Limb (tissue), 2 donors: ENCODE measurements around the gene ARHGAP25.

Source experiments
- DNase-seq, 2 donors: peaks; one replicate each; pipeline ENCODE4 v3.0.0-alpha.2; 2016; ENCODE audit errors: extremely low spot score in 2 of 2

ARHGAP25 gene

GRCh38 chr2:68719912-68720311 is 14.7 kb upstream of the ARHGAP25 start:
- no peak for DNase-seq

GRCh38 chr2:68720665-68721064 is 13.9 kb upstream of the ARHGAP25 start:
- no peak for DNase-seq

- no peak for DNase-seq
Observed at GRCh38 chr2:68721482-68722101, 13.0 kb upstream of the ARHGAP25 start.

GRCh38 chr2:68722712-68723111 is 11.9 kb upstream of the ARHGAP25 start:
- DNase-seq, result no peak

DNA sequence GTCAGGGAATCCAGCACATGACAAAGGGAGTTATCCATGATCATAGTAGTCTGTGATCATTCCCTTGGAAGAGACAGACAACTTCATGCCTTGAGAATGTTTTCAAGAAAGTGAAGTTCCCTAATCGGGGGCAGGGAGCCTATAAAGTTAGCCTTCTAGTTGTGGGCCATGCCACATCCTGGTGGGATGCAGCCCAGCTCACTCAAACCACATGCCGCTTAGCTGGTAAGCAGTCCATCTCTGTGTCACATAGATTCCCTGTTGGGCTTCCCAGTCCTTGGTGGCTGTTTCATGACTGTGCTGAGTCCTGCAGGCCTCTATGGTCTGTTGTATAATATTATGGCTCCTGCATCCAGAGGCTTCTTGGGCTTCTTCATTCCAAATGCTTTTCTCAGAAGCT is 11.4 kb upstream of the ARHGAP25 start:
- DNase-seq, result no peak

DNA sequence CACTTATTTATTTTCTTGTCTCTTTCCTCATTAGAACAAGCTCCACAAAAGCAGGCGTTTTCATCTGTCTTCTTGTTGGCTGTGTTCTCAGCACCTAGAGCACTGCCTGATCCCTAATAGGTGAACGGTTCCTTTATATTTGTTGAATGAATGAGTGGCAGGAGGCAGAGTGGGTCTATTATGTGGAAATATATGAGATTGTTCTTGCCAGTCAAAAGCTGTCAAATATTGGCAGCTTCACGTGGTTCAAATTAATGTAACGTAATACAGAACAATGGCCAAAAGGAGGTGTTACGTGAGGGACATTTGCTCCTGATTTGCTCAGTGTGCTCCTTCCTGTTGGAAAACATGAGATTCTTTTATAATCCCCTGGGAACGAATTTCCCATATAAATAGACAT is 8.5 kb upstream of the ARHGAP25 start:
- DNase-seq, result no peak

DNA sequence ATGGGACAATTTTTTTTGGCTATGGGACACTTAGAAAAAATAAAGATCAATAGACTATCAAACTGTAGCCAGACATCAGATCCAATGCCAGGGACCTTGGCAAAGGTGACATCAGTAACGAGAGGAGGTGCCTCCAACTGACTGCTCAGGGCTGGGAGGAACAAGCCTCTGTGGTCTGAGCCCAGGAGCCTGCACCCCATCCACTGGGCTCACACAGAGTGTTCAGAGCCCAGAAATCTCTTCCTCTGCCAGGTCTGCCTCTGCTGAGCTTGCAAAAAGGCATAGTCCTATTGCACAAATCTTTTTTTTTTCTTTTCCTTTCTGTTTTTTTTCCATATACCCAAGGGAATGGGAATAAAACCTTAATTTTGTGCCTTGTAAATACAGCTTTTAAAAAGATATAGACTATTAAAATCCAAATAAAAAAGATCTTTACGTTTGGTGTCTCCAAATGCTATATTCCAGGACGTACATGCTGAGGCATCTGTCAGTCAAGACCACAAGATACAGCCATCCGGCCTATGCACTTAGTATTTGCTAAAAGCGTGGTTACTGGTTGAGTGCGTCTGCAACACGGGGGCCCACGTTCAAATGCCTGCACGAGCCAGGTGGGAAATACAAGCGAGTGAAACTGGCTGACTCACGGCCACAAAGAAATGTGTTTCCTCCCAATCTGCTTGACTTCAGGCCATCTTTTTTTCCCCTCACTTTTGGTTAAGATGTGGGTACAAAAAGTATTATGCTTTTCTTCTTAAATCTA is 7.8 kb upstream of the ARHGAP25 start:
- no peak for DNase-seq

DNA sequence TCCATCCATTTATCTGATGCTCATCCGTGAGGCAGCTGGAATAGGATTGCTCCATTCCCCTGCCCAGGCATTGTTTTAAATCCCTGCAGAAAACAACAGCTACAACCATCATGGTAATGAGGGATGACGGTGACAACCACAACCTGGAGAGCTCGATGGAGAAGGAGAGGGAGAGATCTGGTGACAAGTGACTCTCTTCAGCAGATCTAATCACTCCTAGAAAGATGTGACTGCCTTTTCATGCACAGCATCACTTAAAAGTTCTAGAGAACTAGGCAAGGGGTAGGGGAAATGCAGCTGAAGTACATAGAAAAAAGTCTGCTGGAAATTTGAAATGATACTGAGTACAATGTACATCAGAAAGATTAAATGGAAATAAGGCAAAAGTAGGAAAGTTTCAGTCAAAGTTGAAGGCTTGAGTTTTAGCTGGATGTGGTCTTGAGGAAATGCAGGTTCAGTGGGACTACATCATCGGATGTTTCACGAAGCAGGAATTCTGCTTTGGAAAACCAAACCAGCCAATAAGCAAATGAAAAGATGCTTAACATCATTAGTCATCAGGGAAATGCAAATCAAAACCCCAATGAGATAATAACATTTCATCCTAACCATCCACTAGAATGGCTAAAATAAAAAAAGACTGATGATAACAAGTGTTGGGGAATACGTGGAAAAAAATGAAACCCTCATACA is 6.8 kb upstream of the ARHGAP25 start:
- no peak for DNase-seq

- no peak for DNase-seq
Observed at GRCh38 chr2:68730828-68731227, 3.8 kb upstream of the ARHGAP25 start.

GRCh38 chr2:68732036-68732932 is 2.3 kb upstream of the ARHGAP25 start:
- no peak for DNase-seq

- DNase-seq, result no peak
Observed at GRCh38 chr2:68733365-68733764, 1.2 kb upstream of the ARHGAP25 start.

GRCh38 chr2:68734176-68734575 is 435 bp upstream of the ARHGAP25 start:
- DNase-seq, result no peak

DNA sequence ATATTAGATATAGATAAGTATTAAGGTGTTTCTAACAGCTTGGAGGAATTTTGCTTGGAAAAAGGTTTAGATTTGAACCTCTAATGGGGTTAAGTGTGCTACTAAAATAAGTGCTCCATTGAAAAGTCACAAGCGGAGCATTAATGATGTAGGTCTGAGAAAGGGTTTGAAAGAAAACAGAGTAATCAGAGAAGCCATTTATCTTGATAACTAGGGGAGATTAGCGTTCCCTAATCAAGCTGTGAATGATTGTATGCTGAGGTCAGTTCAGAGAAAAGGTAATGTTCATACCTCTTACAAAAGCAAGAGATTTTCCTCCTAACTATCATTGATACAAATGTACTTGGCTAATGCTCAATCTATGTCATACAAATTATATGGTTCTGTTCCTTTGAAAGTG is 1.5 kb downstream of the ARHGAP25 start:
- no peak for DNase-seq

DNA sequence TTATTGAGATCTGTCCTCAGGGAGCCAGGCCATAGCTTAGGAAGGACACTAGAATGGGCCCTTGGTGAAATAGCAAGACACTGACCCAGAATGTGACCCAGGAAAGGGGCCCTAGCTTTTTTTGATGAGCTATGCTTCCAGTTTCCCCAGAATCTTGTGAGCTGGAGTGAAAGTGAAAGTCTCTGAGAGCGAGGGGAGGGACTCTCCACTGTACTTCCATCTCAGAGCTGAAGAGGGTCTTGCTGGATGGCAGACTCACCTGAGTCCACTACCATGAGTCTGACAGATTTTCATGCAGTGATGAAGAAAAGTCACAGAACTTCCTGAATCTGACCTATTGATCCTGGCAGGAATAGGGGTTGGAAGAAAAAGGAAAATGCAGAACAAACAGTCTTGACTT is 3.1 kb downstream of the ARHGAP25 start:
- DNase-seq, result no peak

- DNase-seq, result no peak
Observed at GRCh38 chr2:68738906-68739594, 4.4 kb downstream of the ARHGAP25 start.

DNA sequence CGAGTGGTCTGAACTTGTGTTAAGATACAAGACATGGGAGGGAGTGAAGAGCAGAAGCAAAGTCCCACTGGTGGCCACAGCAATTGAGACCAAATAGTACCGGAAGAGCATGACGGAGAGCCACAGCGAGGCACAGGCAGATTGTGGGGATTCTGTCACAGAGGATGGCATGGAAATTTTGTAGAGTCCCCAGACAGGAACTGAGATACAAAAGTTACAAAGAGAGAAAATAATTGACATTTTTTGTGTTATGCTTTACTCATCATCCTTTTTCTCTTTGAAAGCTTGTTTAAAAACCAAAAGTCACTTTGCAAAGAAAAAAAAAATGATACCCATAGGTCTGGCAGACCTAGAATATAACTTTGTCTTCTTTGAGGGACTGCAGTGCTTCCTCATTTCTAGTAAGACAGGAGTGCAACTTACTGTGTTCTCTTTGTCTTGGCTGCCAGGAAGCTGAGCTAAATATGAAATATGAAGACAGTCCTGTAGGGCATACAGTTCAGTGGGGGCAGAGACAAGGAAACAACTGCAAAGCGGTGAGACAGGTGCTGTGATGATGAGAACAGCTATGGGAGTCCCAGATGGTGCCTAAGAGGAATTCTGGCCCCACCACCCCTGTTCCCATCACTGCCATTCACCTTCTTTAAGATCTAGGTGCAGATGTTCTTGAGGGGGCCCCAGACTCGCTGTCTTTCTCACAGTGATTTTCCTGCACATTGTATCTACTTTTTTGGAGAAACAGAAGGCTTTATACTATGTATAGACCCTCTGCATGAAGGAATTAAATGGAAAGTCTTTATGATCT is 5.2 kb downstream of the ARHGAP25 start:
- DNase-seq, result no peak

DNA sequence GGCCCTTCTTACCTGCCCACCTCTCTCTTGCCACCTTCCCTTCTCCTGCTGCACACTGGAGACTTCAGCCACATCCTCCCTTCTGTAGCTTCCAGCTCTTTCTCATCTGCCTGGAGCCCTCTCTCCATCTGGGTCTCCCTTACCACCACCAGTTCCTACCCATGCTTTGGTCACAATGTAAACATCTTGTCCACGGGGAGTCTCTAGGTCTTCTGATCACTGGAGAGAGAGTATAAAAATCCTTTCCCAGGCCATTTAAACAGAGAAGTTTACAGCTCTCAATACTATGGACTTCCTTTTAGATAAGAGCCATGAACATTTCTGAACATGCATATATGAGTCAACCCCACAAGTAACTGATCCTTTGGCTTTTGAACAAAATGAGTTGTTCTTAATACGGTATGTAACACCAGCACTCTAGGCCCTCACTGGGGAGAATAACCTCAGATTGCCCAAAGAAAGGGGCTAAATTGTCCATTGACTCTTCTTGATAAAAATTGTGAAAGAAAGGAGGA is 5.8 kb downstream of the ARHGAP25 start:
- no peak for DNase-seq

DNA sequence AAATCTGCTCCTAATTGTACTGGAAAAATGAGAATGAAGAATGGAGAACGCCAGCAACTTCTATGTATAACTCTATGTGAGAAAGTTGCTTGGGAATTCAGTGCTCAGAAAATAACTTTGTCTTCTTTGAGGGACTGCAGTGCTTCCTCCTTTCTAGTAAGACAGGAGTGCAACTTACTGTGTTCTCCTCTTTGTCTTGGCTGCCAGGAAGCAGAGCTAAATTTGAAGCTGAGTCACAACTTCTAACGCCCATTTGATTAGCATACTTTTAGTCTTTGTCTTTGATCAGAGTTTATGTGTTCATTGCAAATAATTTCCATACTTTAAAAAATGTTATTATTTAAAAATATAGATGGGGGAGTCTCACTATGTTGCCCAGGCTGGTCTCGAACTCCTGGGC is 6.6 kb downstream of the ARHGAP25 start:
- no peak for DNase-seq

- DNase-seq, result no peak
Observed at GRCh38 chr2:68741805-68742306, 7.2 kb downstream of the ARHGAP25 start.
